Stomach (tissue), 4 donors: ENCODE results near the gene REPS2.

Source experiments
- EP300 ChIP-seq: sonication (generic); formaldehyde crosslinking; IDR thresholded peaks from one replicate; pipeline ENCODE4 v1.6.1; 2017; ENCODE audit warnings: antibody characterized with exemption
- POLR2A ChIP-seq, 4 donors: fragments of 450-650 bp; IDR thresholded peaks; one replicate each; pipeline ENCODE4 v1.6.1; 2016; ENCODE audit warnings: antibody characterized with exemption in 4 of 4, control low read depth in 2 of 4, mild to moderate bottlenecking in 1 of 4, moderate library complexity in 1 of 4
- POLR2AphosphoS5 ChIP-seq, 3 donors: sonication (generic); formaldehyde crosslinking; IDR thresholded peaks; one replicate each; pipeline ENCODE4 v1.6.1; 2016; ENCODE audit warnings: antibody characterized with exemption in 3 of 3
- TF ChIP-seq, protein P1 (sequence below), 7 experiments: fragments of 450-650 bp in 4 of 7; fragments of 200-600 bp in 3 of 7; sonication (generic) in 3 of 7; IDR thresholded peaks; one replicate each; pipeline ENCODE4 v1.5.1; 2016 to 2019; ENCODE audit warnings: antibody characterized with exemption in 7 of 7, control low read depth in 2 of 7, mild to moderate bottlenecking in 1 of 7

- TF ChIP-seq POLR2A (IDR thresholded peaks at IDR 0.05) = no peak
- TF ChIP-seq, protein P1, sequence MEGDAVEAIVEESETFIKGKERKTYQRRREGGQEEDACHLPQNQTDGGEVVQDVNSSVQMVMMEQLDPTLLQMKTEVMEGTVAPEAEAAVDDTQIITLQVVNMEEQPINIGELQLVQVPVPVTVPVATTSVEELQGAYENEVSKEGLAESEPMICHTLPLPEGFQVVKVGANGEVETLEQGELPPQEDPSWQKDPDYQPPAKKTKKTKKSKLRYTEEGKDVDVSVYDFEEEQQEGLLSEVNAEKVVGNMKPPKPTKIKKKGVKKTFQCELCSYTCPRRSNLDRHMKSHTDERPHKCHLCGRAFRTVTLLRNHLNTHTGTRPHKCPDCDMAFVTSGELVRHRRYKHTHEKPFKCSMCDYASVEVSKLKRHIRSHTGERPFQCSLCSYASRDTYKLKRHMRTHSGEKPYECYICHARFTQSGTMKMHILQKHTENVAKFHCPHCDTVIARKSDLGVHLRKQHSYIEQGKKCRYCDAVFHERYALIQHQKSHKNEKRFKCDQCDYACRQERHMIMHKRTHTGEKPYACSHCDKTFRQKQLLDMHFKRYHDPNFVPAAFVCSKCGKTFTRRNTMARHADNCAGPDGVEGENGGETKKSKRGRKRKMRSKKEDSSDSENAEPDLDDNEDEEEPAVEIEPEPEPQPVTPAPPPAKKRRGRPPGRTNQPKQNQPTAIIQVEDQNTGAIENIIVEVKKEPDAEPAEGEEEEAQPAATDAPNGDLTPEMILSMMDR (IDR thresholded peaks at IDR 0.05) = no peak
- TF ChIP-seq EP300 = no peak
- no peak for TF ChIP-seq POLR2AphosphoS5 (IDR thresholded peaks at IDR 0.05)
These were observed 23.3 kb upstream of the REPS2 start for GRCh38 chrX:16923157-16923556.
